GM19239 (cell line): ENCODE data around the gene EXOC2.

Source experiments
- DNase-seq: peaks from one replicate; pipeline ENCODE4 v3.0.0; 2011; ENCODE audit warnings: low spot score; ENCODE audit not compliant: insufficient read length
- FAIRE-seq: peaks from 2 replicates; lab custom pipeline; 2011; peaks lifted over from hg19 to GRCh38; lab: Jason Lieb, UNC

Gene EXOC2

DNA sequence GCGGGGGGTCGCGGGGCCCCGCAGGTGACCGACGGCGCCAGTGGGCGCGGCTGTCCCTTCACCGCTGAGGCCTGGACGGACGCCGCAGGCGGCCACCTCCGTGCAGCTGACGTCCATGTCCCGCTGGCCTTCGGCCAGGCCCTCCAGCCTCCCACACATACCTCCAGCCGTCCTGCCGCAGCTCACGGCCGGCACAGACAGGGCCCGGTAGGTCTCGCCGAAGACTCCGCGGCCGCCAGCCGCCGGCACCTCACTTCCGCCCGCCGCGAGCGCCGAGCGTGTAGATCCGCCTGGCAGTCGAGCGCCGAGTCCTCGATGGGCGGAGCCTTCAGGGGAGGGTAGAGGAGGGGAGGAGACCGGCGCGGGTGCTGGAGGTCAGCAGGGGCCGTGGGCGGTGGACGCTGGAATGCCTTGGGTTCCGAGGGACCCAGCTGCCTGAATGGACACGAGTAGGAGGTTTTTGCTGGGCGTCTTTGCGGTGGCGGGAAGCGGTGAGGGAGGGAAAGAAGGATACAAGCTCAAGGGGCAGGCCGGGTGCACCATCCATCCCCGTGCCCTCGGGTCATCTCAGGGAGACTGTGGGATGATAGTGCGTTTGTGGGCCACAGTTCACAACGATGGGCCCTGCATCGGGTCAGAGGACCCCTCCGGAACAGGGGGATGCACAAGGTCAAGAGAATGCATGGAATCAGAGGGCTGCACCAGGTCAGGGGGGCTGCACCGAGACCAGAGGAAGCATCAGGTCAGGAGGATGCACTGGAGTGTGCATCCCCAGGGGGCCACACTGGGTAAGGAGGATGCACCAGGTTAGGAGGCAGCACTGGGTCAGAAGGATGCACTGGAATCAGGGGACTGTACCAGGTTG, at the start of gene EXOC2:
EXOC2 (minus strand) TSS at position 282 of the 865 bp plus-strand sequence. CDS start 55,321 bp downstream, outside the sequence.
- FAIRE-seq (peak; percentile 89), DNase-seq (peak; percentile 92)

DNA sequence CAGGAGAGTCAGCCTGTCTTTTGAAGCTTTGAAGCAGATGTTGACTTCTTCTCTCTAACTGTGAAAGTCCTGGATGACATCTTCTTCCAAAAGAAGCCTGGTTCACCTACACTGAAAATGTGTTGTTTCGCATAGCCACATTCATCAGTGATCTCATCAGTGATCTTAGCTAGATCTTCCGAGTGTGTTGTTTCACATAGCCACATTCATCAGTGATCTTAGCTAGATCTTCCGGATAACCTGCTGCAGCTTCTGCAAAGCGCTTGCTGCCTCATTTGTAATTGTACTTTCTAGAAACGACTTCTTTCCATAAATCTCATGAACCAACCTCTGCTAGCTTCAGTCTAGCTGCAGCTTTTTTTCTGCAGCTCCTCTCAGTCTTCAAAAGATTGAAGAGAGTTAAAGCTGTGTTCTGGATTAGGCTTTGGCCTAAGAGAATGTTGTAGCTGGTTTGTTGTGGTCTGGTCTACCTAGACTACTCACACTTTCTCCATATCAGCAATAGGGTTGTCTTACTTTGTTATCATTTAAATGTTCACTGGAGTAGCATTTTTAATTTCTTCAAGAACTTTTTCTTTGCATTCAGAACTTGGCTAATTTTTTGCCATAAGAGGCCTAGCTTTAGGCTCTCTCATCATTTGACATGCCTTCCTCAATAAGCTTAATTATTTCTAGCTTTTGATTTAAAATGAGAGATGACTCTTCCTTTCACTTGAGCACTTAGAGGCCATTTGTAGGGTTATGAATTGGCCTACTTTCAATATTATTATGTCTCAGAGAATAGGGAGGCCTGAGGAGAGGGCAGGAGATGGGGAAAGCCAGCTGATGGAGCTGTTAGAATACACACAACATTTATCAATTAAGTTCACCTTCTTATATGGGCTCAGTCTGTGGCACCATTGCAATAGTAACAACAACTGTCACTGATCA, 48.7 kb upstream of the EXOC2 start:
- DNase-seq = no peak
- peak; percentile 23 for FAIRE-seq

DNA sequence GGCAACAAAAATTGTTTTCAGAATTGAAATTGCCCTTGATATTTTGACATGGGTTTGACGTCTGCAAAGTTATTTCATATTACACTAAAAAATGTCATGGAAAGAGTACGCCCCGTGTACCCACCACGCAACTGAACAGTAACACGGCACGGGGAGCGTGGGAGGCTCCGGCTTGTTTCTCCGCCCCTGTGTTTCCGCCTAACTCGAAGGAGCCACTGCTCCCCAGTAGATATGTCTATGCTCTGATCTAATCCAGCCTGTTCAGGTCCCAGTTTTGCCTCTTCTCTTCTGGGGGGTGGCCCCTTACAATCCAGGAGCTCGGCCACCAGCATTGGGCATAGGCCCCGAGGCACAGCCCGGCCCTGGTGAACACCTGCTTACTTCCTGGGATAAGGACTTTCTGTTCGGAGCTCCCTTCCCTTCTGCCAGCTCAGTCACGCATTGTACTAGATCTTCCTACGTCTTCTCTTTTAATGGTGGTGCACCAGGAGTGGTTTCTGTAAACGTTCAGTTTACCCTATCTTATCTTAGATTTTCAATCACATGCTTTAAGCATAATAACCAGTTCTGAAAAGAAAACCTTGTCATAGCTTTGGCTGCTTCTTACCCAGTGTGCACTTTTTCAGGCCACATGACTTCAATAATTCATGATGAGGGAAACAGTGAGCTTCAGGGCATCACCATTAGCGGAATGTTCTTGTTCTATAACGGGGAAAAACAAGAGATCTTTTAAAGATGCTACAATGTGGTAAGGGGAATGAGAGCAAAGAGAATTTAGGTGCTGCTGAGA, 43.9 kb upstream of the EXOC2 start:
- FAIRE-seq (no peak), DNase-seq (no peak)

GRCh38 chr6:733431-734219, 40.7 kb upstream of the EXOC2 start:
- DNase-seq (no peak), FAIRE-seq (no peak)

DNA sequence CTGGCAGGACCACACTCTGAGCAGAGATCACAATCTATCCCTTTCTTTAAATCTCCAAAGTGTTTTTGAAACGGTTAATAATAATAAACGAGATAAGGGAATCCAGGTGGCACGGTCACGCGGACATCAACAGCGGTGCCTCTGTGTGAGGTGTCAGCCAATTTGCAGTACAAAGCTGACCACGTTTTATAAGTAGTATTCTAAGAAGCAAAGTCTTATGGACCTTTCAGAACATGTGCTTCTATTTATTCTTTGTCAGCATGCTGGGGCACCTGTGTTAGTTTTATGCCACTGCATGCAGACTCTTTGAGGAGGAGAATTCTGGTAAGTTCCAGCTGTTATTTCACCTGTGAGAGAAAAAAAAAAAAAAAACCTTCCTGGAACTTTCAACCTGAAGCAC, 39.0 kb upstream of the EXOC2 start:
- no peak for DNase-seq
- FAIRE-seq = no peak

GRCh38 chr6:729606-730320, 36.8 kb upstream of the EXOC2 start:
- DNase-seq (no peak), FAIRE-seq (no peak)

DNA sequence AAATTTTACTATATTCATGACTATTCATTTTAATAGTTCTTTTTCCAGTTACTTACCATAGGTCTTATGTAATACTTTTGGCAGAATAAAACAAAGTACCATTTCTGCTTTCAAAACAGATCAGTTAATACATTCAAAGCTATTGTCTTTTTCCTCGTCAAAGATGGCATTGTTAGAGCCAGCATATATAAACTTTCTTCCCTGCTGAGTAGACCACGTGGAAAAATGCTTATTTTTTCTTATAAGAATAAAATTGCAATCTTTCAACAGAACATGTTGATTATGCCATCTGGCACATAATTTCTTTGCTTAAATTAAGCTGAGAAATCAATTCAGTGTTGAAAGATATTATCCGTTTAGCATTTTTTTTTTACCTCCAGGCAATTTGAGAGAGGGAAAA, 34.9 kb upstream of the EXOC2 start:
- DNase-seq (no peak), FAIRE-seq (no peak)

DNA sequence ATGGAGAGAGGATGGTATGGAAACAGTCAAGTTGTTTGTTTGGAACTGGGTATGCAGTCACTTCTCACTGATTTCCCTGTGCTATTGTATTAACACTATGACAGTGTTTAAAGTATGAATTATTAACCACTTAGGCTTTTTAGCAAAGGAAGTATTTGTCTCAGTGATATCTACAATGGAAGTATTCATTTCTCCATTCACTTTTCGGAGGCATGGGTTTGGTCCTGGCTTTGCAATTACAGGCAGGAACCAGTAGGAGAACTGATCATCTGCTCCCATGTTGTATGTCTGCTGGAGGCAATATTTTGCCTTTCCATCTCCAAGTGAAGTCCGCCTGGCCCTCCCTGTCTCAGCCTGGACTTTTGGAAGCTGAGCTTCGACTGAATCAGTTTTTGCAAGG, 30.6 kb upstream of the EXOC2 start:
- no peak for FAIRE-seq
- no peak for DNase-seq

GRCh38 chr6:722608-723007, 29.7 kb upstream of the EXOC2 start:
- FAIRE-seq (peak; percentile 65), DNase-seq (no peak)

DNA sequence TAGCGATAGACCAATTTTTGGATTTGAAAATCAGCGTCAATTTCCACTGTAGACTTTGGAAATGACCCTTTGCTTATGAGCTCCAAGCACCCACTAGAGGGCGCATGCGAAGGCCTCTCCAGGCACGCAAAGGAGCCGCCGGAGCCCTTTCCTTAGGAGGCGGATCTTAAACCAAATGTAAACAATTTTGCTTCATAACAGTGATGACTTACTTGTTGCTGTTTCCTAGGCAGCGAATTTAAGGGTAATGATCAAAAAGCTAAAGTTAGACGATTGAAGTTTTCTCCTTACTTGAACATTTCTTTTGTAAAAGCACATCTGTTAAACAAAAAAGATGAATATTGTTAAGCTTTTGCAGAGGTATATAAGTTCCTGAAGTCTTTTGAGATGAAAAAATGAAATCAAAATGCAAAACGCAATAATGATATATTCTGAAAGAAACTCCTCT, 29.2 kb upstream of the EXOC2 start:
- FAIRE-seq = peak; percentile 67
- peak; percentile 65 for DNase-seq

DNA sequence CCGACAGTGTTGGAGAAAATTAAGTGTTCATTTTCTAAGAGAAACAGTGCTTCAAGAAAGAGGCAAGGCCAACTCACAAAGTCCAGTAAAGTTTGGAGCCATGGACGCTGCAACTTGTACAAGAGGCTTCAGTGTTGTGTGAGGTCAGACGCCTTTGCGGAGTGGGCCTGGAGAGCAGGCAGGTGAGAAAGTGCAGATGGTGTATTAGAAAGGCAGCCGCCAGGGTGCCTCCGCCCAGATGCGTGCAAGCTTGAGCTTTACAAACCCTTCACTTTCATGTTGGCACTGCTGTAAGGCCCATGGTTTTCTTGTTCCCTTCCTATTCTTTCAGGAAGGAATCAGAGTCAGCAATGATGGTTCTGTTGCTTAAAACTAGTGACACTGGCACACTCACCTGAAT, 25.4 kb upstream of the EXOC2 start:
- FAIRE-seq (no peak), DNase-seq (no peak)

- DNase-seq (no peak), FAIRE-seq (no peak)
These were observed 24.2 kb upstream of the EXOC2 start for GRCh38 chr6:717135-717534.

DNA sequence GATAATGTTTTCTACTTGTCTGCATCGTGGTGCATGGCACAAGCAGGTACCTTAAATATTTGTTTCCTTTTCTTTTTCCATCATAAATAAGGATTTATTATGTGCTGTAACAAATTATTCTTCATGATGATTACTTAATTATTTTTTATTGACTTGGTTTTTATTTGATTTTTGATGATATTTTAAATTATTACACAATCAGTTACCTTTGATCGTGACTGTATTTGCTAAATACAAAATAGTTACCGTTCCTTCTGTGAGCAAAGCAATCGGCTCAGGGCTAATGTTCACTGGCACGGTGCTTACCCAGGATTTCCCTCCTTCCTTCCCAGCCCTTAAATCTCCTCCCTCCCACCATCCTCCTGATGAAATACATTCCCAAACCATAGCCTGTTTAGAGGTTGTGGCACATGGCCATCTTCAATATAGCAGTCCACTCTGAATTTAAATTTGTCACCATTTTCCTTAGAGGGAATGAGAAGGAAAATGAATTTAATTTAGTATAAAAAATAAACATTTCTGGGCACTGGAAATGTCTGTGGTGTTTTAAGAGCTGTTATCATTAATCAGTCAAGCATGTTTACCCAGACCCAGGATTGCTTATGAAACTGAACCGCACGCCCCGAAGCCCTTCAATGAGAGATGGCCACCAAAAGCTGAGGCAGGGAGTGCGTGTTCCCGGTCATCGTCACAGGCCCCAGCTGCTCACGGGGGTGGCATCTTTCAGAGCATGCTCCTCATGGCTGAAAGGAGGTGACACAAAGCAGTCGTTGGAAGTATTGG, 23.0 kb upstream of the EXOC2 start:
- FAIRE-seq (no peak), DNase-seq (no peak)

DNA sequence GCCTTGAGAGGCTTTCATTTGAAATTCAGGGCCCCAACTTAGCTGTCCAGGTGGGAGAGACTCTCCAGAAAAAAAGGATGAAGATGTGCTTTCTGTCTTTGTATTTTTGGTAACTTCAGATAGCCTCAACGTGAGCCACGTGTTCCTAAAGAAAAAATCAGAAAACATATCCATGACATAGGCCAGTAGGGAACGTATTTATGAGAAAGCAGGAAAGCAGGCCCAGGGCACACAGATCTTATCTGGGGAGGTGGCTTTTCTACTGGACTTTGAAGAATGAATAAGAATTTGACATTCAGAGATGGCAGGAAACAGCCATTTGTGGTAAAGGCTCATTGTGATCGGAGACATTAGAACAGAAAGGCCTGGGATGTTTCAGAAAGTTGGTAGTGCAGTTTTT, 21.2 kb upstream of the EXOC2 start:
- no peak for DNase-seq
- FAIRE-seq = no peak

GRCh38 chr6:713351-713750, 20.4 kb upstream of the EXOC2 start:
- FAIRE-seq = no peak
- no peak for DNase-seq

- no peak for FAIRE-seq
- DNase-seq = no peak
These were observed 19.9 kb upstream of the EXOC2 start for GRCh38 chr6:712805-713204.

DNA sequence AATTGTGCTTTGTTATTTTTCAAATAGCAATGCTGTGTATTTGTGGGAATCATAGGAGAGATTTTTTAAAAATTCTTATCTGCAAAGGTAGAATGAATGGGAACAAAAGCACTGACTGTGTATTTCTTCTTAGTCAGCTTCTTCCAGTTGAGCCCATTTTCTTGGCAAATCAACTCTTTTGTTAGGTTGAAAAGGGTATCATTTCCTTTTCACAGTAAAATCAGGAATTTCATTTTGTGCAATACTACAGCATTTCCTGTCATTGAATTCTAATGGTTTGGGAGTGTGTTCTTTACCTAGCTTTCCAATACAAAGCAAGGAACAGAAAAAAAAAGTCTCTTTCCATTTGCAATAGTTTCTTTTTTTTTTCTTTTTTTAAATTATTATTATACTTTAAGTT, 19.0 kb upstream of the EXOC2 start:
- FAIRE-seq = peak; percentile 8

More for the DNA sequence above, 19.0 kb upstream of the EXOC2 start:
- no peak for DNase-seq
